SK-N-SH treated with all-trans-retinoic acid at 6 μM for 48 hours (cell line): Measurements from ENCODE around the gene TFPI.

Experiments used
- ATAC-seq: fragments of 200-7000 bp; cut with Tn5 transposase; 3 replicates; pipeline ENCODE4 v1.9.1; 2020; ENCODE audit warnings: mild to moderate bottlenecking, moderate library complexity
- ARNTL ChIP-seq: fragments of 450-650 bp; formaldehyde crosslinking; IDR thresholded peaks from 2 replicates; pipeline ENCODE4 v1.5.0; 2020; ENCODE audit warnings: low read depth, mild to moderate bottlenecking, moderate library complexity, borderline replicate concordance
- BACH2 ChIP-seq: fragments of 250-450 bp; sonication (Bioruptor Pico); IDR thresholded peaks from 2 replicates; pipeline ENCODE4 v1.9.0; 2021; ENCODE audit warnings: mild to moderate bottlenecking, borderline replicate concordance
- CREB5 ChIP-seq: fragments of 250-450 bp; sonication (Bioruptor Pico); IDR thresholded peaks from 2 replicates; pipeline ENCODE4 v1.5.1; 2020; ENCODE audit warnings: low read depth, mild to moderate bottlenecking, moderate library complexity
- CSRNP3 ChIP-seq: fragments of 250-450 bp; sonication (Bioruptor Pico); IDR thresholded peaks from 2 replicates; pipeline ENCODE4 v1.5.1; 2021; ENCODE audit warnings: mild to moderate bottlenecking, moderate library complexity
- GLIS3 ChIP-seq: fragments of 250-450 bp; sonication (Bioruptor Pico); IDR thresholded peaks from 2 replicates; pipeline ENCODE4 v1.5.0; 2020; ENCODE audit warnings: mild to moderate bottlenecking, moderate library complexity
- ISL1 ChIP-seq: fragments of 250-450 bp; sonication (Bioruptor Pico); IDR thresholded peaks from 2 replicates; pipeline ENCODE4 v2.1.2; 2022; ENCODE audit warnings: mild to moderate bottlenecking, moderate library complexity
- OSR1 ChIP-seq: fragments of 250-450 bp; sonication (Bioruptor Pico); IDR thresholded peaks from 2 replicates; pipeline ENCODE4 v1.8.0; 2022; ENCODE audit warnings: moderate library complexity, mild to moderate bottlenecking, inconsistent platforms
- TCF4 ChIP-seq: fragments of 250-450 bp; sonication (Bioruptor Pico); IDR thresholded peaks from 2 replicates; pipeline ENCODE4 v1.8.0; 2021; ENCODE audit warnings: mild to moderate bottlenecking, moderate library complexity, borderline replicate concordance
- TOX ChIP-seq: fragments of 250-450 bp; sonication (Bioruptor Pico); IDR thresholded peaks from 2 replicates; pipeline ENCODE4 v1.8.0; 2021; ENCODE audit warnings: mild to moderate bottlenecking, moderate library complexity, borderline replicate concordance
- TSHZ2 ChIP-seq: fragments of 250-450 bp; sonication (Bioruptor Pico); IDR thresholded peaks from 2 replicates; pipeline ENCODE4 v1.5.0; 2020; ENCODE audit warnings: mild to moderate bottlenecking, moderate library complexity
- ZC3H10 ChIP-seq: fragments of 250-450 bp; sonication (Bioruptor Pico); IDR thresholded peaks from 2 replicates; pipeline ENCODE4 v1.5.1; 2021; ENCODE audit warnings: mild to moderate bottlenecking, moderate library complexity
- ZFP3 ChIP-seq: fragments of 250-450 bp; sonication (Bioruptor Pico); IDR thresholded peaks from 2 replicates; pipeline ENCODE4 v1.5.0; 2020; ENCODE audit warnings: mild to moderate bottlenecking, moderate library complexity
- ZFP30 ChIP-seq: fragments of 450-650 bp; formaldehyde crosslinking; IDR thresholded peaks from 2 replicates; pipeline ENCODE4 v1.5.0; 2022; ENCODE audit warnings: mild to moderate bottlenecking, moderate library complexity
- ZNF565 ChIP-seq: fragments of 450-650 bp; formaldehyde crosslinking; conservative IDR thresholded peaks from 2 replicates; pipeline ENCODE4 v1.5.0; 2020; ENCODE audit warnings: low read depth, mild to moderate bottlenecking, moderate library complexity
- ZNF8 ChIP-seq: fragments of 450-650 bp; formaldehyde crosslinking; IDR thresholded peaks from 2 replicates; pipeline ENCODE4 v1.5.0; 2020; ENCODE audit warnings: mild to moderate bottlenecking, moderate library complexity

The TFPI gene

GRCh38 chr2:187446711-187447110, 107.5 kb downstream of the TFPI start:
- ATAC-seq: no peak
- TF ChIP-seq ZFP30 (CRISPR knock-in tag) (no peak), TCF4 (CRISPR knock-in tag) (no peak), ISL1 (CRISPR knock-in tag) (peak; percentile 41), TSHZ2 (CRISPR knock-in tag) (no peak)

GRCh38 chr2:187445051-187445450, 109.2 kb downstream of the TFPI start:
- no peak for TF ChIP-seq OSR1 (CRISPR knock-in tag)
- ATAC-seq: no peak

GRCh38 chr2:187442778-187443177, 111.5 kb downstream of the TFPI start:
- TF ChIP-seq BACH2 (CRISPR knock-in tag) (no peak), TOX (CRISPR knock-in tag) (no peak), ZFP3 (no peak), CSRNP3 (CRISPR knock-in tag) (no peak), ZFP30 (CRISPR knock-in tag) (no peak), ARNTL (CRISPR knock-in tag) (no peak), TSHZ2 (CRISPR knock-in tag) (no peak)
- ATAC-seq: no peak

GRCh38 chr2:187442378-187442777, 111.9 kb downstream of the TFPI start:
- TF ChIP-seq GLIS3 (no peak), ZC3H10 (no peak), OSR1 (CRISPR knock-in tag) (no peak), TOX (CRISPR knock-in tag) (no peak), TSHZ2 (CRISPR knock-in tag) (no peak), ZNF8 (no peak), CREB5 (CRISPR knock-in tag) (no peak), ZNF565 (CRISPR knock-in tag) (no peak), ARNTL (CRISPR knock-in tag) (no peak), CSRNP3 (CRISPR knock-in tag) (no peak)
- ATAC-seq: no peak
